ENCODE measurements around the gene PRTN3.

DNA sequence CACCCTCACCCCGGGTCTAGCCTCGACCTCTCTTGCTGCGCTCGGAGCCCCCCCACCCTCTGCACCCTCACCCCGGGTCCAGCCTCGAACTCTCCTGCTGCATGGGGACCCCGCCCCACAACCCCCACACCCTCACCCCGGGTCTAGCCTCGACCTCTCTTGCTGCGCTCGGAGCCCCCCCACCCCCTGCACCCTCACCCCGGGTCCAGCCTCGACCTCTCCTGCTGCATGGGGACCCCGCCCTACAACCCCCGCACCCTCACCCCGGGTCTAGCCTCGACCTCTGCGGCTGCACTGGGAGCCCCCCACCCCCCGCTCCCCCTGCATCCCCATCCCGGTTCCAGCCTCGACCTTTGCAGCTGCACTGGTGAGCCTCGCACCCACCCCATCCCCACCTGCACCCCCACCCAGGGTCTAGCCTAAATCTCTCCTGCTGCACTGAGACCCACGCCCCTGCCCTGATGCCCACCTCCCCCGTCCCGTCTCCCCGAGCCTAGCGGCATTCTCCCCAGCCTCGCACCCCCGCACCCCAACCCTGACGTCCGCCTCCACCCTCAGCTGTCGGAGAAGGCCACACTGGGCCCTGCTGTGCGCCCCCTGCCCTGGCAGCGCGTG lies 20.4 kb downstream of the PRTN3 start:
- TF ChIP-seq, protein P1, sequence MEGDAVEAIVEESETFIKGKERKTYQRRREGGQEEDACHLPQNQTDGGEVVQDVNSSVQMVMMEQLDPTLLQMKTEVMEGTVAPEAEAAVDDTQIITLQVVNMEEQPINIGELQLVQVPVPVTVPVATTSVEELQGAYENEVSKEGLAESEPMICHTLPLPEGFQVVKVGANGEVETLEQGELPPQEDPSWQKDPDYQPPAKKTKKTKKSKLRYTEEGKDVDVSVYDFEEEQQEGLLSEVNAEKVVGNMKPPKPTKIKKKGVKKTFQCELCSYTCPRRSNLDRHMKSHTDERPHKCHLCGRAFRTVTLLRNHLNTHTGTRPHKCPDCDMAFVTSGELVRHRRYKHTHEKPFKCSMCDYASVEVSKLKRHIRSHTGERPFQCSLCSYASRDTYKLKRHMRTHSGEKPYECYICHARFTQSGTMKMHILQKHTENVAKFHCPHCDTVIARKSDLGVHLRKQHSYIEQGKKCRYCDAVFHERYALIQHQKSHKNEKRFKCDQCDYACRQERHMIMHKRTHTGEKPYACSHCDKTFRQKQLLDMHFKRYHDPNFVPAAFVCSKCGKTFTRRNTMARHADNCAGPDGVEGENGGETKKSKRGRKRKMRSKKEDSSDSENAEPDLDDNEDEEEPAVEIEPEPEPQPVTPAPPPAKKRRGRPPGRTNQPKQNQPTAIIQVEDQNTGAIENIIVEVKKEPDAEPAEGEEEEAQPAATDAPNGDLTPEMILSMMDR (IDR thresholded peaks at IDR 0.05; ENCODE audit: poor library complexity) = no peak
- TF ChIP-seq EZH2 (IDR thresholded peaks at IDR 0.05; ENCODE audit: borderline replicate concordance) = no peak
- no peak for TF ChIP-seq EZH2phosphoT487 (IDR thresholded peaks at IDR 0.05; ENCODE audit: low read depth, severe bottlenecking, unreplicated experiment)

Data from hepatocyte (in vitro differentiated cells).